HepG2 (cell line): ENCODE data around the gene EIF5. TPM values are rescaled to one million over a fixed set of nuclear protein-coding genes. Genes with fewer than 3 reads are reported as not detected.

Experiments
- CCAR2 ChIP-seq: fragments of 200-400 bp; formaldehyde crosslinking; optimal IDR thresholded peaks from 2 replicates; pipeline ENCODE3; 2018; ENCODE audit warnings: low read depth, mild to moderate bottlenecking, low read length, moderate library complexity
- CCDC6 ChIP-seq: sonication (generic); formaldehyde crosslinking; IDR thresholded peaks from 2 replicates; pipeline ENCODE4 v1.8.1; 2022; ENCODE audit warnings: mild to moderate bottlenecking, missing genetic modification reagents, moderate library complexity
- CEBPB ChIP-seq: IDR thresholded peaks from 2 replicates; pipeline ENCODE4 v1.6.1; 2011; ENCODE audit warnings: low read depth, low read length, improper control_type of control experiment, borderline replicate concordance
- CREM ChIP-seq, 2 experiments: sonication (generic) in 1 of 2; formaldehyde crosslinking in 1 of 2; IDR thresholded peaks; 2 replicates each; pipeline versions ENCODE4 v1.4.0 to v1.6.1; 2016 to 2020; ENCODE audit warnings: antibody characterized with exemption in 1 of 2, mild to moderate bottlenecking in 1 of 2, missing genetic modification reagents in 1 of 2
- EZH2 ChIP-seq: conservative IDR thresholded peaks from 2 replicates; pipeline ENCODE4 v1.6.1; 2012; ENCODE audit warnings: mild to moderate bottlenecking, low read depth, low read length, moderate library complexity
- FOXA3 ChIP-seq: IDR thresholded peaks from 2 replicates; pipeline ENCODE4 v1.6.1; 2016; ENCODE audit warnings: missing genetic modification reagents, missing compliant biosample characterization
- HOXA5 ChIP-seq: sonication (generic); formaldehyde crosslinking; IDR thresholded peaks from 2 replicates; pipeline ENCODE4 v1.4.0; 2020; ENCODE audit warnings: missing genetic modification reagents
- KAT8 ChIP-seq: IDR thresholded peaks from 2 replicates; pipeline ENCODE4 v1.6.1; 2016; ENCODE audit warnings: missing genetic modification reagents, missing compliant biosample characterization
- NFIC ChIP-seq: IDR thresholded peaks from 2 replicates; pipeline ENCODE4 v1.6.1; 2012; ENCODE audit warnings: mild to moderate bottlenecking, low read length, inconsistent platforms
- NRL ChIP-seq: sonication (generic); formaldehyde crosslinking; IDR thresholded peaks from 2 replicates; pipeline ENCODE4 v1.5.0; 2020; ENCODE audit warnings: missing genetic modification reagents, mild to moderate bottlenecking, moderate library complexity, borderline replicate concordance
- PHB2 ChIP-seq: fragments of 450-650 bp; IDR thresholded peaks from 2 replicates; pipeline ENCODE4 v1.6.1; 2018; ENCODE audit not compliant: partially characterized antibody
- PITX1 ChIP-seq: sonication (generic); formaldehyde crosslinking; IDR thresholded peaks from 2 replicates; pipeline ENCODE4 v1.5.1; 2020; ENCODE audit warnings: mild to moderate bottlenecking, missing genetic modification reagents
- POGK ChIP-seq: sonication (generic); formaldehyde crosslinking; conservative IDR thresholded peaks from 2 replicates; pipeline ENCODE4 v1.8.0; 2022; ENCODE audit warnings: mild to moderate bottlenecking, moderate library complexity, missing genetic modification reagents
- POLR2G ChIP-seq: fragments of 200-400 bp; formaldehyde crosslinking; IDR thresholded peaks from 2 replicates; pipeline ENCODE4 v1.6.1; 2018; ENCODE audit warnings: mild to moderate bottlenecking, low read depth, low read length, moderate library complexity
- RXRA ChIP-seq: sonication (generic); formaldehyde crosslinking; IDR thresholded peaks from 2 replicates; pipeline ENCODE4 v1.5.1; 2020; ENCODE audit warnings: missing genetic modification reagents
- YEATS2 ChIP-seq: sonication (generic); formaldehyde crosslinking; IDR thresholded peaks from 2 replicates; pipeline ENCODE4 v1.4.0; 2020; ENCODE audit warnings: missing genetic modification reagents, borderline replicate concordance
- ZBTB42 ChIP-seq: sonication (generic); formaldehyde crosslinking; IDR thresholded peaks from 2 replicates; pipeline ENCODE4 v1.5.0; 2020; ENCODE audit warnings: mild to moderate bottlenecking, missing genetic modification reagents
- ZNF124 ChIP-seq: sonication (generic); formaldehyde crosslinking; IDR thresholded peaks from 2 replicates; pipeline ENCODE4 v1.4.0; 2020; ENCODE audit warnings: missing genetic modification reagents
- ZNF850 ChIP-seq: sonication (generic); formaldehyde crosslinking; conservative IDR thresholded peaks from 2 replicates; pipeline ENCODE4 v1.9.0; 2021; ENCODE audit warnings: mild to moderate bottlenecking, missing genetic modification reagents
- ZNF883 ChIP-seq: sonication (generic); formaldehyde crosslinking; IDR thresholded peaks from 2 replicates; pipeline ENCODE4 v1.5.1; 2020; ENCODE audit warnings: mild to moderate bottlenecking, missing genetic modification reagents; ENCODE audit errors: not compliant biosample characterization
- polyA plus RNA-seq, 8 experiments: library from polyadenylated mRNA; depleted of rRNA in 3 of 8; stranded (reverse) in 7 of 8; unstranded in 1 of 8; fragments of >200 nt; fragmentation: Illumina TruSeq in 4 of 8; extraction: Trizol in 4 of 8; gene quantifications; 2 replicates each; pipeline versions ENCODE4 v1.2.1 to v1.2.3, GENCODE V29; 2011 to 2016; ENCODE audit warnings: low read depth in 4 of 8, missing spikeins in 1 of 8, mixed read lengths in 1 of 8; ENCODE audit not compliant: insufficient read depth in 1 of 8
- total RNA-seq, 5 experiments: library from RNA; depleted of rRNA; stranded (reverse); fragments of >200 nt; fragmentation: Illumina TruSeq; extraction: Trizol; gene quantifications; 2 replicates each; pipeline ENCODE4 v1.2.3, GENCODE V29; 2016; ENCODE audit warnings: low read depth in 1 of 5
- TF ChIP-seq, protein P1 (sequence below): sonication (generic); formaldehyde crosslinking; IDR thresholded peaks from 2 replicates; pipeline ENCODE4 v1.5.0; 2020; ENCODE audit warnings: missing genetic modification reagents, mild to moderate bottlenecking, borderline replicate concordance
- TF ChIP-seq, protein P2 (sequence below): sonication (generic); formaldehyde crosslinking; conservative IDR thresholded peaks from 2 replicates; pipeline ENCODE4 v1.4.0; 2020; ENCODE audit warnings: missing genetic modification reagents
- TF ChIP-seq, protein P3 (sequence below): sonication (generic); formaldehyde crosslinking; conservative IDR thresholded peaks from 2 replicates; pipeline ENCODE4 v1.8.1; 2023; ENCODE audit warnings: missing genetic modification reagents

The EIF5 gene
- total and polyA plus RNA-seq, 2 of the 13 experiments (the other 11 are each of a cell fraction or from before 2014, with no cell fraction given): 189 to 281 TPM

DNA sequence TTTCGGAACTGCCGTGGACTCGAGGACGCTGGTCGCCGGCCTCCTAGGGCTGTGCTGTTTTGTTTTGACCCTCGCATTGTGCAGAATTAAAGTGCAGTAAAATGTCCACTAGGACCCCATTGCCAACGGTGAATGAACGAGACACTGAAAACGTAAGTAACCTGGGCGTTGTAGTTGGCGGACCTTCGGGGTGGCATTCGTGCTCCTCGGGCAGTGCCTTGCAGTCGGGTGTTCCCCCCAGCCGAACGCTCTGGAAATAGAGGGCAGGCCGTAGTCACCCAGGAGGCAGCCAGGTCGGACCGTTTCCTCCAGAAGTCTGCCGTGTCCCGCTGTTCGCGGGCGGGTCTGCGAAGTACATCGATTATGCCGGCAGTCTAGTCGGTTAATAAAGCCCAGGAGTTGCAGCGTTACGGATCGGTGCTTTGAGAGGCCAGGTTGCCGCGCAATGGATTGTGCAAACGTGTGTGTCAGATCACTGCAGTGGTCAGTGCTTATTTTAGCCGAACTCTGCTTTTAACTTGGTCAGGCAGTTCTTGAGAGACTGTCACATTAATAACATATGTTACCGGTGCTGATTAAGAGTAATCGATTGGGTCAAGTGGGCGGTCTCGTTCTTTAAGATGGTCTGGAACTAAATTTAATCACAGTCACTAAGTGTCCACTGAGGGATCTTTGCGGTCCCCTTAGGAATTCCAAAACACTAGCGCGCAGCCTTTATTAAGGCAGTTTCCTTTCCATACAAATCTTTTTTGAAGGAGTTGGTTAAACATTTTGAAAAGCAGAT, 52.1 kb downstream of the EIF5 start (continued):
- TF ChIP-seq POGK (CRISPR knock-in tag) (no peak), FOXA3 (no peak), PHB2 (no peak), RXRA (CRISPR knock-in tag) (no peak), ZNF883 (CRISPR knock-in tag) (no peak), PITX1 (CRISPR knock-in tag) (0 out of 2 replicates have a peak, but pooled peaks have one; percentile 36), CCDC6 (CRISPR knock-in tag) (peak; percentile 34; the same call in 1 of the 2 replicates), ZBTB42 (CRISPR knock-in tag) (no peak), KAT8 (CRISPR knock-in tag) (no peak), ZNF124 (CRISPR knock-in tag) (no peak), HOXA5 (CRISPR knock-in tag) (no peak), POLR2G (no peak), ZNF850 (no peak), EZH2 (no peak), CEBPB (peak; percentile 82), NFIC (no peak), NRL (CRISPR knock-in tag) (peak; percentile 47; the same call in 1 of the 2 replicates), YEATS2 (no peak), CCAR2 (no peak), CREM (IDR thresholded peaks at IDR 0.05) (no peak), CREM (CRISPR knock-in tag; IDR thresholded peaks at IDR 0.05) (no peak)
- TF ChIP-seq, protein P1, sequence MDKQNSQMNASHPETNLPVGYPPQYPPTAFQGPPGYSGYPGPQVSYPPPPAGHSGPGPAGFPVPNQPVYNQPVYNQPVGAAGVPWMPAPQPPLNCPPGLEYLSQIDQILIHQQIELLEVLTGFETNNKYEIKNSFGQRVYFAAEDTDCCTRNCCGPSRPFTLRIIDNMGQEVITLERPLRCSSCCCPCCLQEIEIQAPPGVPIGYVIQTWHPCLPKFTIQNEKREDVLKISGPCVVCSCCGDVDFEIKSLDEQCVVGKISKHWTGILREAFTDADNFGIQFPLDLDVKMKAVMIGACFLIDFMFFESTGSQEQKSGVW (CRISPR knock-in tag): no peak
- TF ChIP-seq, protein P2, sequence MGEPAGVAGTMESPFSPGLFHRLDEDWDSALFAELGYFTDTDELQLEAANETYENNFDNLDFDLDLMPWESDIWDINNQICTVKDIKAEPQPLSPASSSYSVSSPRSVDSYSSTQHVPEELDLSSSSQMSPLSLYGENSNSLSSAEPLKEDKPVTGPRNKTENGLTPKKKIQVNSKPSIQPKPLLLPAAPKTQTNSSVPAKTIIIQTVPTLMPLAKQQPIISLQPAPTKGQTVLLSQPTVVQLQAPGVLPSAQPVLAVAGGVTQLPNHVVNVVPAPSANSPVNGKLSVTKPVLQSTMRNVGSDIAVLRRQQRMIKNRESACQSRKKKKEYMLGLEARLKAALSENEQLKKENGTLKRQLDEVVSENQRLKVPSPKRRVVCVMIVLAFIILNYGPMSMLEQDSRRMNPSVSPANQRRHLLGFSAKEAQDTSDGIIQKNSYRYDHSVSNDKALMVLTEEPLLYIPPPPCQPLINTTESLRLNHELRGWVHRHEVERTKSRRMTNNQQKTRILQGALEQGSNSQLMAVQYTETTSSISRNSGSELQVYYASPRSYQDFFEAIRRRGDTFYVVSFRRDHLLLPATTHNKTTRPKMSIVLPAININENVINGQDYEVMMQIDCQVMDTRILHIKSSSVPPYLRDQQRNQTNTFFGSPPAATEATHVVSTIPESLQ: no peak
- TF ChIP-seq, protein P3, sequence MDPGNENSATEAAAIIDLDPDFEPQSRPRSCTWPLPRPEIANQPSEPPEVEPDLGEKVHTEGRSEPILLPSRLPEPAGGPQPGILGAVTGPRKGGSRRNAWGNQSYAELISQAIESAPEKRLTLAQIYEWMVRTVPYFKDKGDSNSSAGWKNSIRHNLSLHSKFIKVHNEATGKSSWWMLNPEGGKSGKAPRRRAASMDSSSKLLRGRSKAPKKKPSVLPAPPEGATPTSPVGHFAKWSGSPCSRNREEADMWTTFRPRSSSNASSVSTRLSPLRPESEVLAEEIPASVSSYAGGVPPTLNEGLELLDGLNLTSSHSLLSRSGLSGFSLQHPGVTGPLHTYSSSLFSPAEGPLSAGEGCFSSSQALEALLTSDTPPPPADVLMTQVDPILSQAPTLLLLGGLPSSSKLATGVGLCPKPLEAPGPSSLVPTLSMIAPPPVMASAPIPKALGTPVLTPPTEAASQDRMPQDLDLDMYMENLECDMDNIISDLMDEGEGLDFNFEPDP (CRISPR knock-in tag): no peak
